GM21447 (cell line): Measurements from ENCODE around the gene PEX26.
"Not testable (repeated sequence)": the region's sequence is repeated elsewhere in the genome, so short reads cannot be mapped to it uniquely, and the experiment has no call there.

Experiments used
- ATAC-seq: cut with Tn5 transposase; IDR thresholded peaks from one replicate; pipeline ENCODE4 v1.9.1; 2021; ENCODE audit not compliant: unreplicated experiment

PEX26 gene

GRCh38 chr22:18056161-18056666 is 21.6 kb upstream of the PEX26 start:
- ATAC-seq: no peak

DNA sequence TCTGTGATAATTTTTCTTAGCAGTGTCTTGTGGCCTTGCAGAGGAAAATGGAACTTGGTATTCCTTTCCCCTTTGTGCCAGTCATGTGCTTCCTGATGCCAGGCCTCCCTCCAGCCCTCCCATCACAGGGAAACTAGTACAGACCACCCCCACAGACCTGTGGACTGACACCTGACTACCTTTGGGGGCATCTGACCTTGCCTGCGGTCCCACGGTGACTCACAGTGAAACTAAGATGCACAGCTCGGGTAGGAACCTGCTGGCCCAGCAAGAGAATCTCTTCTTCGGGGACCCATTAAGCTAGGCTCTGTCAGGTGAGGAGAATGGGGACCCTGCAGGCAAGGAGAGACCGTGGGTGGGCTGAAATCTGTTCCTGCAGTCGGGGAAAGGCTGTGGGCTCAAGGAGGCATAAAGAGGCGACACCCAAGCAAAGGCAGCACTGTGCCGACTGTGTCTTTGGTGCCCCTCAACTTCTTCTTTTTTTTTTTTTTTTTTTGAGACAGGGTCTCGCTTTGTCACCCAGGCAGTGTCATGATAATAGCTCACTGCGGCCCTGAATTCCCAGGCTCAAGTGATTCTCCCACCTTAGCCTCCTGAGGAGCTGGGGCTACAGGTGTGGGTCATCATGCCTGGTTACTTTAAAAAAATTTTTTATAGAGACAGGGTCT is 20.8 kb upstream of the PEX26 start:
- peak; percentile 63 for ATAC-seq

DNA sequence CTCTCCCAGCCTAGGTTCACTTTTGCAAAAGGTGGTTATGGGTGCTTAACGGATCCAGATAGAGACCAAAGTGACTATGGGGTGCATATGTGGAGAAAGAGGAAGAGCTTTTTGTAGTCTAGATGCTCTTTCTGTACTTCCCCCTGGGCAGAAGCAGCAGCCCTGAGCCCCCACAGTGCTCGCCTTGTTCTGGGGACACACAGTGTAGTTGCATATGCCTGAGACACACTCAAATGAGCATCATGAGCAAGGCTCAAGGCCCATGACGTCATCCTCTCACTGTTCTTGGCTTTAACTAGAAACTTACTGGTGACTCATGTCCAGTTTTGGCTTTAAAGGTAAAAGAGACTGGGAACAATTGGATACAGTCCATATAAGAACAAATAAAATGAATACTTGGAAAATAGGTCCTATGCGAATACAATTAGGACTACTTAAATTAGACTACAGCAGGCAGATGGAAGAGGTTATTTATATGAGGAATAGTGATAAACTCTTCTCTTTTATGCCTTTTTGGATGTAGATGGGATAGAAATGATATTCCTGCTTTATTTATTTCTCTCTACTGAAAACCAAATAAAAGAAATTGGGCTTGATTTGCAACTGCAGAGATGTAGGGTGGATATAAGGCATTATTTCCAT is 20.1 kb upstream of the PEX26 start:
- ATAC-seq: peak; percentile 58

DNA sequence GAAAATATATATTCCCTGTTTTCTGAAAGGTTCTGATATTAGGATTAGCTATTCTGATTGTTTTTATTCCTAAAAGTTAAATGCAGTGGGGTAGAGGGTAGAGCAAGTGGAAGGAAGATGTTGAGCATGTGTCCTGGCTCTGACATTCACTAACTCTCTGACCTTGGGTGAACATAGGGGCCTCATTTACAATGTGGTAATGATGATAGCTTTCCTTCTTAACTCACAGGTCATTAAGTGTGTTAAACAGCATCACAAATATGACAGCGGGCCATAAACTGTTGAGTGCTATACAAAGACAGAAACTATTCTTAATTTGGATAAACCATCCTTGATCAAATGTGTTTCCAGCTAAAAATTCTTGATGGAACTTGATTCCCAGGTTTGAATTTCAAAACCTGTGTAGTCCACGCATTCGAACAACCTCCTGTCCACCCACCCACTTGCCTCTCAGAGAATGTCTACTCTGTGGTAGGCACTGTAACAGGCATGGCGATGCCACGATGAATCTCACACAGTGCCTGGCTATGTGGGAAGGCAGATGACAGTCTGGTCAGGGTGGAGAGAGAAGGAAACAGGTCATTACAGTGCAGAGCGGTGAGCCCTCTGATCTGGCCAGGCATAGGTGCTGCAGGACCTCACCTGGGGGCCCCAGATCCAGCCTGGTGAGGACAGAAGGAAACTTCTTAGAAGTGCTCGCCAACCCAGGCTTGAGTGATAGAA is 19.3 kb upstream of the PEX26 start:
- ATAC-seq: no peak

DNA sequence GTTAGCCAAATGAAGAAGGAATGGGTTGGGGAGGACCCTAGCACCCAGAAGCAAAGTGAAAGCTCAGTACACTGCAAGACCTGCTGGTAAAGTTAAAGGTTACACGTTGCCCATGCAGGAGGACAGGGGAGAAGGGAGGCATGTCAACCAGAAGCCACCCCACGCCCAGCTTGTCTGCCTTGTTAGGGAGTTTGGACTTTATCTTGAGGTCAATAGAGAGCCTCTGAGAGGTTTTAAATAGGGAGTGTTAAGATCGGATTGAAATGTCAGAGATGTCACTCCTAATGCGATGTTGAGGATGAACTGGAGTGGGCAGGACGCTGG is 18.7 kb upstream of the PEX26 start:
- ATAC-seq: no peak

DNA sequence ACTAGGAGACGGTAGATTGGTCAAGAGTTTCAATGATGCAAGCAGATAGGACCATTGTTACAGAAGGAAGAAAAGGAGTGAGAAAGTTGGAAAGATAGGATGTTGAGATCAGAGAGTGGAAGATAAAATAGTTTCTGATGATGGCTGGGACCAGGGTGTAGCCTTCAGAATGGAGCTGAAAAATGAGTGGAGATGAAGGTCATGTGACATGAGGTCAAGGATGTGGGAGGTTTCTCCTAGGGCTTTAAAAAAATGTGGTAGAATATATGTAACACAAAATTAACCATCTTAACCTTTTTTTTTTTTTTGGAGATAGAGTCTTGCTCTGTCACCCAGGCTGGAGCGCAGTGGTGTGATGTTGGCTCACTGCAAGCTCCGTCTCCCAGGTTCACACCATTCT is 18.3 kb upstream of the PEX26 start:
- ATAC-seq: no peak

- no peak for ATAC-seq
These were observed 17.8 kb upstream of the PEX26 start for GRCh38 chr22:18059991-18060390.

GRCh38 chr22:18060646-18061620 is 16.9 kb upstream of the PEX26 start:
- no peak for ATAC-seq

GRCh38 chr22:18062421-18062820 is 15.4 kb upstream of the PEX26 start:
- ATAC-seq: no peak

DNA sequence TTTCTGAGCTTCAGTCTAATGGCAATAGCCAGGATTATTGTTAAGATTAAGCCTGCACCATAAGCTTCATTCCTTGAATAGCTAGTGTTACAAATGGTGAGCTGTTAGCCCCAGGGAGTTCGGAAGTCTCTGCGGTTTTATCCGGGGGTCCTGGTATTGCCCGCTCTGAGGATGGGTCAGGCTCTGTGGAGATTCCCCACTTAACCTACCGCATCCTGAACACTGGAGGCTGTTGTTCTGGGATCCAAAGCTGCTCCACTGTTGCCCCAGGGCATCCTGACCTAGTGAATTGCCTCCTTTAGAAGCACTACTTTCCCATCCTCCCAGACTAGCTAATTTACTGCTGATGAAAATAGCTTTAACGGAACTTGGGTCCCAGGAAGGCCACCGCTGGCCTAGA is 14.5 kb upstream of the PEX26 start:
- no peak for ATAC-seq

DNA sequence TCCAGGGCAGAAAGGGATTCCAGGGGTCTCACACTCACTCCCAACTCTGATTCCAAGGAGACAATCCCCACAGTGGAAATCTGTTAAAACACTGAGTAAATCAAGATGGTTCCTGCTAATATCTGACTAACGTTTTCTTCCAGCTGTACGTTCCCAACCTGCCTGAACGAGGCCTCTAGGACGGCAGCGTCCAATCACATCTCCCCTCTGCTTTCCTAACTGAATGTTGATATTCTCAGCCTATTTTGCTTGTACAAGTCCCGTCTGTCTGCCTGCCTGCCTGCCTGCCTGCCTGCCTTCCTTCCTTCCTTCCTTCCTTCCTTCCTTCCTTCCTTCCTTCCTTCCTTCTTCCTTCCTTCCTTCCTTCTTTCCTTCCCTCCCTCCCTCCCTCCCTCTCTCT is 14.1 kb upstream of the PEX26 start:
- not testable (repeated sequence) for ATAC-seq

DNA sequence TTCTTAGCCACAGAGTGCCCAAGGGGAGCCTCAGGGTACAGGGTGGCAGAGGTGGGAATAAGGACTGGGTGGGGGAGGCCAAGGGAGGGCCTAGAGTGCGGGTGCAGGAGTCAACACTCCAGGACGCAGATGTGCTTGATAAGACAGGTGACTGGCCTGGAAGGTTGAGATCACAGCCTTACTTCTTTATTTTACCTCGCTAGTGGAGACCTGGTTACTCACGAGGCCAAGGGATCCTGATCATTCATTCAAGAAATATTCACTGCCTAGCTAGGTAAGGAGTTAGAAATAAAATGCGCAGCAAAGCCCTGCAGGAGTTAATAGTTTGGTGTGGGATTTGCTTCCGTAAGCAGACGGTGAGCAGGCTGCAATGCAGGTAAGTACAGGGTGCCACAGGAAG is 13.2 kb upstream of the PEX26 start:
- no peak for ATAC-seq

DNA sequence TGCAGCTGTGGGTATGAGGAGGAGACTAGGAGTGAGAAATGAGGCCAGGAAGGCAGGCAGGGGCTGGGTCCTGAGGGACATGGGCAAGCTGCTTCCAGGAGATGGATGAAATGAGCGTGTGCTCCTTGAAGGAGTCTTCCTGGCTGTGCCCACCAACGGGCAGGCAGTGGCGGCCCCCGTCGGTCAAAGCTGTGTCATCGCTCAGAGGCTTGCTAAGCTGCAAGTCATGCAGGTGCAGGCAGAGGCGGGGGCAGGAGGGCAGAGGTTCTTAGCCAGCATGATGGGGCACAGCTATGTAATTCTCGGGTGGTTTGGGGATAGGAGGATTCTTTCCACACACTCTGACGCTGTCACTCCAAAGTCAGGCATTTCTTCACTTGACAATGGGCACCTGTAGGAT is 12.5 kb upstream of the PEX26 start:
- ATAC-seq: no peak

- no peak for ATAC-seq
These were observed 11.5 kb upstream of the PEX26 start for GRCh38 chr22:18066181-18066859.

DNA sequence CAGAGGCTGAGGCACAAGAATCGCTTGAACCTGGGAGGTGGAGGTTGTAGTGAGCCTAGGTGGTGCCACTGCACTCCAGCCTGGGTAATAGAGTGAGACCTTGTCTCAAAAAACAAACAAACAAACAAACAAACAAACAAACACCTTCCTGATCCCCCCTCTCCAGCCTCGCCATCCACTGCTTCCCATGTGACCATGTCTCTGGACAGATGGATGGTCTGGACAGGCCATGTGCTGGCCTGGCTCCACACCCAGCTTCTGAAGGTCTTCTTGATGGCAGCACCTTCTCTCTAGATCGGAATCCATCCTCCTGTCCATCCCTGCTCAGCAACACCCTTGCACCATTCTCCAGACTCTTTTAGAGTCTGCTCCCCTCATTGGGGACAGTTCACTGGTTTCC is 10.7 kb upstream of the PEX26 start:
- ATAC-seq: no peak

GRCh38 chr22:18067548-18068341 is 10.0 kb upstream of the PEX26 start:
- no peak for ATAC-seq

GRCh38 chr22:18068381-18068988 is 9.3 kb upstream of the PEX26 start:
- no peak for ATAC-seq

DNA sequence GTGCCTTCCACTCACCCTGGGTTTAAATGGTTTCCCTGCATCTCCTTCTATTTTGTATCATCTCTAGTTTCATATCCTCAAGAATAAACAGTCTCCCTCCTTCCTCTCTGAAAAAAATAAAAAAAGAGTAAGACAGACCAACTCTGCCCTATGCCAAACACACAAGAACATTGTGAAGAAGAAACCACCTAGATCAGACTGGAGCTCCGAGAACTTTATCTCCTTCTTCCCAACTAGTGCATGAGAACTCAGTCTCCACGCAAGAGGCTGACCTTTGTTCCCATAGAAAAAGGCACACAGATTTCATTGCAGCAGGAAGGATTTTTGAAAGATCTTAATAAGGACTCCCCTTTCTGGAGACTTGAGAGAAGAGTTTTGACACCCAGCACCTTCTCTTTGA is 8.7 kb upstream of the PEX26 start:
- ATAC-seq: no peak

- ATAC-seq: no peak
These were observed 7.7 kb upstream of the PEX26 start for GRCh38 chr22:18070041-18070440.
